Natural killer cell (primary cell): Measurements from ENCODE around the gene ETV1. TPM values are rescaled to one million over a fixed set of nuclear protein-coding genes. Genes with fewer than 3 reads are reported as not detected.

Source experiments
- ATAC-seq, 3 donors: fragments of 150-1000 bp in 2 of 3; fragments of 200-7000 bp in 1 of 3; cut with Tn5 transposase; 1 replicate in 1 of 3; 2 replicates in 2 of 3; pipeline ENCODE4 v1.10.0; 2021; ENCODE audit warnings: mild to moderate bottlenecking in 2 of 3, moderate library complexity in 2 of 3
- DNase-seq, 2 donors: peaks; one replicate each; pipeline versions ENCODE4 v3.0.0 to v3.0.0-alpha.2; 2013 to 2021; ENCODE audit warnings: mixed read lengths in 1 of 2
- H3K27ac ChIP-seq: one replicate; pipeline ENCODE4 v1.5.1; 2013; ENCODE audit warnings: mild to moderate bottlenecking, low read length
- H3K27me3 ChIP-seq: one replicate; pipeline ENCODE4 v1.6.1; 2013; ENCODE audit warnings: low read length; ENCODE audit not compliant: control insufficient read depth, insufficient read depth
- H3K36me3 ChIP-seq: one replicate; pipeline ENCODE4 v1.6.1; 2013; ENCODE audit warnings: low read length; ENCODE audit not compliant: control insufficient read depth, insufficient read depth
- H3K4me1 ChIP-seq: one replicate; pipeline ENCODE4 v1.6.1; 2013; ENCODE audit warnings: low read length; ENCODE audit not compliant: control insufficient read depth, insufficient read depth
- H3K4me3 ChIP-seq: one replicate; pipeline ENCODE4 v1.5.1; 2013; ENCODE audit warnings: low read length
- H3K9me3 ChIP-seq: one replicate; pipeline ENCODE4 v1.6.1; 2013; ENCODE audit warnings: low read length; ENCODE audit not compliant: control insufficient read depth, insufficient read depth
- H3K27ac Mint-ChIP-seq, 2 donors: one replicate each; pipeline ENCODE4 v1.8.0; 2022; ENCODE audit warnings: mild to moderate bottlenecking in 2 of 2, mixed read lengths in 2 of 2, moderate library complexity in 1 of 2
- H3K27me3 Mint-ChIP-seq, 2 donors: one replicate each; pipeline ENCODE4 v1.8.0; 2022; ENCODE audit warnings: low read depth in 2 of 2, mixed read lengths in 2 of 2
- H3K36me3 Mint-ChIP-seq: one replicate; pipeline ENCODE4 v1.8.0; 2022; ENCODE audit warnings: mixed read lengths
- H3K4me1 Mint-ChIP-seq, 2 donors: one replicate each; pipeline ENCODE4 v1.8.0; 2022; ENCODE audit warnings: mixed read lengths in 2 of 2
- H3K4me3 Mint-ChIP-seq: one replicate; pipeline ENCODE4 v1.8.0; 2022; ENCODE audit warnings: mild to moderate bottlenecking, moderate library complexity, mixed read lengths
- H3K9me3 Mint-ChIP-seq, 2 donors: one replicate each; pipeline ENCODE4 v1.8.0; 2022; ENCODE audit warnings: mixed read lengths in 2 of 2
- whole genome bisulfite sequencing: methylation state at CpG from one replicate; pipeline ENCODE4 v1.1.7; 2013; ENCODE audit warnings: missing lambda C conversion rate; ENCODE audit not compliant: insufficient coverage; 5-methylcytosine and 5-hydroxymethylcytosine counted together
- intact Hi-C: fragments of 100-400 bp; cut with micrococcal nuclease; formaldehyde crosslinking; loops from one replicate; pipeline ENCODE4 v1.14.2; 2022
- total RNA-seq, 4 donors: library from RNA; stranded (reverse); fragments of 120-200 nt in 1 of 4; gene quantifications; one replicate each; pipeline versions ENCODE4 v1.2.3 to v1.2.4, GENCODE V29; 2013 to 2022
- TF ChIP-seq, protein P1 (sequence below): fragments of 200-600 bp; IDR thresholded peaks from one replicate; pipeline ENCODE4 v1.8.0; 2022; ENCODE audit warnings: antibody characterized with exemption

Gene ETV1
- total RNA-seq, 3 donors from 2014 or later (not counting 1 experiment from before 2014, with no cell fraction given), result 0.53 TPM; not detected in 2

DNA sequence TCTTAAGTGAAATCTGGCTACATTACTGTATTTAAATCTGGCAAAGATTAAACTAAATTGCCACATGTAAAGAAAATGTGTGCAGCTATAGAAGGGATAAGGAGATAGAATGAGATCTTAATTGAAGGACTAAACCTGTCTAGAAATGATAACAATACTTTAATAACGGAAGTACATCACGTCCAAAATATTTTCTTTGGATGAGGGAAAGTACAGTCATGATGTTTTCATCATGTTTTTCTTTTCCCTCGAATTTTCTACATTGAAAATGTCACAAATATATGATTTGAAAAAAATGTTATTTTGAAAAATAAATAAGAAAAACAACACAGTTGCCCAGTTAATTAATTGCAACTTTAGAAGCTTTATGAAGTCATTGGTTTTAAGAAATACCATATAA is 143.9 kb downstream of the ETV1 start:
- Mint-ChIP-seq H3K9me3 (no peaks in the 10 kb centered on the region), H3K27me3 (peaks cover 13 to 21% of the 10 kb centered on the region in 2 donors), H3K4me1 (peaks cover 14% of the 10 kb centered on the region in 2 donors), H3K36me3 (no peaks in the 10 kb centered on the region), H3K4me3 (no peak overlapping the region), H3K27ac (no peak overlapping the region)
- Histone ChIP-seq H3K27me3 (peaks cover 2% of the 10 kb centered on the region), H3K27ac (no peak overlapping the region), H3K4me1 (peaks cover 8% of the 10 kb centered on the region), H3K9me3 (no peaks in the 10 kb centered on the region), H3K4me3 (no peak overlapping the region), H3K36me3 (no peaks in the 10 kb centered on the region)
- ATAC-seq (no peak), DNase-seq (no peak)
- WGBS, result 100% methylated on average over 2 of the region's 3 CpGs
- TF ChIP-seq, protein P1, sequence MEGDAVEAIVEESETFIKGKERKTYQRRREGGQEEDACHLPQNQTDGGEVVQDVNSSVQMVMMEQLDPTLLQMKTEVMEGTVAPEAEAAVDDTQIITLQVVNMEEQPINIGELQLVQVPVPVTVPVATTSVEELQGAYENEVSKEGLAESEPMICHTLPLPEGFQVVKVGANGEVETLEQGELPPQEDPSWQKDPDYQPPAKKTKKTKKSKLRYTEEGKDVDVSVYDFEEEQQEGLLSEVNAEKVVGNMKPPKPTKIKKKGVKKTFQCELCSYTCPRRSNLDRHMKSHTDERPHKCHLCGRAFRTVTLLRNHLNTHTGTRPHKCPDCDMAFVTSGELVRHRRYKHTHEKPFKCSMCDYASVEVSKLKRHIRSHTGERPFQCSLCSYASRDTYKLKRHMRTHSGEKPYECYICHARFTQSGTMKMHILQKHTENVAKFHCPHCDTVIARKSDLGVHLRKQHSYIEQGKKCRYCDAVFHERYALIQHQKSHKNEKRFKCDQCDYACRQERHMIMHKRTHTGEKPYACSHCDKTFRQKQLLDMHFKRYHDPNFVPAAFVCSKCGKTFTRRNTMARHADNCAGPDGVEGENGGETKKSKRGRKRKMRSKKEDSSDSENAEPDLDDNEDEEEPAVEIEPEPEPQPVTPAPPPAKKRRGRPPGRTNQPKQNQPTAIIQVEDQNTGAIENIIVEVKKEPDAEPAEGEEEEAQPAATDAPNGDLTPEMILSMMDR, result no peak
- intact Hi-C loops, result no loop called here

DNA sequence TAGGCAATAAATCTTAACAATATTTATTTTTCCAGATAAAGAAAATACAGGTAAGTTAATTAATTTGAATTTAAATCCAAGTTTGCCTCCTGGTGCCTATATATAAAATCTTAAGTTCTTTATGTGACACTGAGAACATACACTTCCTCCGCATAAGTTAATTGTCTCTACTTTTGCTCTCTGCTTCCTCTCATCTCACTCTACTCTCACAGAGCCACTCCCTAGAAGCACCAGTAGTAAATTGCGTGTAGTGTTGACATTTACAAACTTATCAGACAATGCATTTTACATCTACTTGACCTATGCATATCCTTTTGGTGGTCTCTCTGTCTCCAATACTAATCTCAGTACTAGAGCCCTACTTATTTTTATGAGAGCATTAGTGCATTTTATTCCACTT is 144.5 kb downstream of the ETV1 start:
- intact Hi-C loops, result no loop called here
- no peak overlapping the region for H3K4me3 ChIP-seq
- peaks cover 3% of the 10 kb centered on the region for H3K4me1 ChIP-seq
- no peaks in the 10 kb centered on the region for H3K9me3 Mint-ChIP-seq
- 97% methylated on average over 2 of the region's 2 CpGs for WGBS
- DNase-seq (no peak), ATAC-seq (no peak)
- H3K4me1 Mint-ChIP-seq, result peaks cover 8% of the 10 kb centered on the region in 2 donors
- no peak overlapping the region for H3K27ac Mint-ChIP-seq
- H3K27ac ChIP-seq, result no peak overlapping the region
- no peaks in the 10 kb centered on the region for H3K9me3 ChIP-seq
- H3K4me3 Mint-ChIP-seq, result no peak overlapping the region
- H3K27me3 ChIP-seq, result peaks cover 2% of the 10 kb centered on the region
- H3K36me3 ChIP-seq, result no peaks in the 10 kb centered on the region
- TF ChIP-seq, protein P1, result no peak
- no peaks in the 10 kb centered on the region for H3K36me3 Mint-ChIP-seq
- peaks cover 13 to 26% of the 10 kb centered on the region in 2 donors for H3K27me3 Mint-ChIP-seq

DNA sequence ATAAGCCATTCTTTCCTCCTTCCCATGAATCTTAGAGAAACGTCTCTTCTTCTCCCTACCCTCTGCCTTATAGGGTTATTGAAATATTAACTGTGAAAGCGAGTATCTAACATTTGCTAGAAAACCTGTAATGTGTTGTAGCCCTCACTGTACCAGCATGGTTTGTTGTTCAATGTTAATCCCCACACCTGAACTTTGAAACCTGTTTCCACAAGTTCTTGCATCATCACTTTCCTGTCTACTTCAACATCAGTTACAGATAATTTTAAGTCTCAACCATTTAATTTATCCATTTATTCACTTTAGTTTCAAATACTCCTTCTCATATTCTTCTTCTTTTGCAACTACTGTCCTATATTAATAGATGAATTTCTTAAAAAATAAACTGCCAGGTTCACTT is 148.2 kb downstream of the ETV1 start:
- Histone ChIP-seq H3K27ac (no peak overlapping the region), H3K4me1 (no peaks in the 10 kb centered on the region), H3K9me3 (no peaks in the 10 kb centered on the region), H3K36me3 (no peaks in the 10 kb centered on the region), H3K27me3 (peaks cover 2% of the 10 kb centered on the region), H3K4me3 (no peak overlapping the region)
- H3K27me3 Mint-ChIP-seq, result peaks cover 18 to 31% of the 10 kb centered on the region in 2 donors
- H3K4me1 Mint-ChIP-seq, result no peaks in the 10 kb centered on the region
- no peaks in the 10 kb centered on the region for H3K36me3 Mint-ChIP-seq
- ATAC-seq, result no peak
- H3K4me3 Mint-ChIP-seq, result no peak overlapping the region
- DNase-seq, result no peak
- TF ChIP-seq, protein P1, result no peak
- no CpG with 5 or more reads among the region's 2 CpGs for WGBS
- intact Hi-C loops, result no loop called here
- H3K27ac Mint-ChIP-seq, result no peak overlapping the region
- H3K9me3 Mint-ChIP-seq, result no peaks in the 10 kb centered on the region
